Epithelial cell of esophagus (primary cell): ENCODE data around the gene CLK4.

Source experiments
- DNase-seq: peaks from one replicate; pipeline ENCODE4 v3.0.0; 2010; ENCODE audit warnings: low read depth
- H3K4me3 ChIP-seq: 2 replicates; pipeline ENCODE4 v1.5.1; 2011; ENCODE audit warnings: mild to moderate bottlenecking, low read length, control low read depth
- TF ChIP-seq, protein P1 (sequence below): IDR thresholded peaks from 2 replicates; pipeline ENCODE4 v1.5.1; 2011; ENCODE audit warnings: low read depth, mild to moderate bottlenecking, low read length, control low read depth, inconsistent platforms; ENCODE audit not compliant: insufficient read depth; ENCODE audit errors: missing control alignments

CLK4 gene

GRCh38 chr5:178557416-178557815 lies 69.4 kb downstream of the CLK4 start:
- DNase-seq, result no peak
- H3K4me3 ChIP-seq, result no peak overlapping the region
- TF ChIP-seq, protein P1, sequence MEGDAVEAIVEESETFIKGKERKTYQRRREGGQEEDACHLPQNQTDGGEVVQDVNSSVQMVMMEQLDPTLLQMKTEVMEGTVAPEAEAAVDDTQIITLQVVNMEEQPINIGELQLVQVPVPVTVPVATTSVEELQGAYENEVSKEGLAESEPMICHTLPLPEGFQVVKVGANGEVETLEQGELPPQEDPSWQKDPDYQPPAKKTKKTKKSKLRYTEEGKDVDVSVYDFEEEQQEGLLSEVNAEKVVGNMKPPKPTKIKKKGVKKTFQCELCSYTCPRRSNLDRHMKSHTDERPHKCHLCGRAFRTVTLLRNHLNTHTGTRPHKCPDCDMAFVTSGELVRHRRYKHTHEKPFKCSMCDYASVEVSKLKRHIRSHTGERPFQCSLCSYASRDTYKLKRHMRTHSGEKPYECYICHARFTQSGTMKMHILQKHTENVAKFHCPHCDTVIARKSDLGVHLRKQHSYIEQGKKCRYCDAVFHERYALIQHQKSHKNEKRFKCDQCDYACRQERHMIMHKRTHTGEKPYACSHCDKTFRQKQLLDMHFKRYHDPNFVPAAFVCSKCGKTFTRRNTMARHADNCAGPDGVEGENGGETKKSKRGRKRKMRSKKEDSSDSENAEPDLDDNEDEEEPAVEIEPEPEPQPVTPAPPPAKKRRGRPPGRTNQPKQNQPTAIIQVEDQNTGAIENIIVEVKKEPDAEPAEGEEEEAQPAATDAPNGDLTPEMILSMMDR, result no peak

DNA sequence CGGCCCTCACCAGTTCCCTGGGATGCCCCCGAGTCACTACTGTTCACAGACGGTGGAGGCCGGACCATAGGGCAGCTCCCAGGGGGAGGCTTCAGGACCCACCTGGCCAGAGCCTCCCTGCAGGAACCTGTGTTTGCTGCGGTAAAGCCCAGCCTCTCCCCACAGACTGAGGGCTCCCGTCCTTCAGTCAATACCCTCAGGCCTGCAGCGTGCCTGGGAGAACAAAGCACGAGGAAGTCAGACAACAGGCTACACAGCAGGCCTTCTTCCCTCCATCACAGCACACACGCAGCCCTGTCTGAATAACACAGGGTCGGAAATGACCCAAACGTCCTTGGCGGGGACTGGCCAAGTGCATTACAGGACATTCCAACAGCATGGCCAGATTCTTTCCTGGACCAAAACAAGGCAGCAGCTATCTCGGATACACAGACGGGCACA lies 71.1 kb downstream of the CLK4 start:
- H3K4me3 ChIP-seq, result no peak overlapping the region
- TF ChIP-seq, protein P1, result no peak
- no peak for DNase-seq

GRCh38 chr5:178555005-178555404 lies 71.8 kb downstream of the CLK4 start:
- TF ChIP-seq, protein P1, result no peak
- DNase-seq, result no peak

DNA sequence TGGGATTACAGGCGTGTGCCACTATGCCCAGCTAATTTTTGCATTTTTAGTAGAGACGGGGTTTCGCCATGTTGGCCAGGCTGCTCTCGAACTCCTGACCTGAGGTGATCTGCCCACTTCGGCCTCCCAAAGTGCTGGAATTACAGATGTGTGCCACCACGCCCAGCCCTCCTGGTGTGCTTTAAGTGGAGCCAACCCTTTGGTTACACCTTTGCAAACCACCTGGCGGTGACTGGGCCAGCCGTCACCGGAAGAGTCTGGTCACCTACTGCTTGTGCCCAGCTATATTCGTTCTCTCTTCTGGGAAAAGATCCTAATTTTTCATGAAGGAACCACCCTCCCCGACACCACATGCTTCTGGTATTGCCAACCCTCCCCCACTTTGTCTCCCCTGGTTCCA lies 72.5 kb downstream of the CLK4 start:
- TF ChIP-seq, protein P1, result no peak
- H3K4me3 ChIP-seq, result no peak overlapping the region

More at GRCh38 chr5:178555005-178555404, 71.8 kb downstream of the CLK4 start:
- H3K4me3 ChIP-seq, result no peak overlapping the region

GRCh38 chr5:178553517-178553916 lies 73.3 kb downstream of the CLK4 start:
- no peak for DNase-seq
- no peak overlapping the region for H3K4me3 ChIP-seq

More for the DNA sequence above, 72.5 kb downstream of the CLK4 start:
- DNase-seq, result no peak

More at GRCh38 chr5:178553517-178553916, 73.3 kb downstream of the CLK4 start:
- TF ChIP-seq, protein P1, result no peak
